HepG2 (cell line): Measurements from ENCODE around the gene PLEKHM2. TPM values are rescaled to one million over a fixed set of nuclear protein-coding genes. Genes with fewer than 3 reads are reported as not detected.

Source experiments
- ATAC-seq: fragments of 200-7000 bp; cut with Tn5 transposase; 3 replicates; pipeline ENCODE4 v1.9.1; 2020; ENCODE audit warnings: mild to moderate bottlenecking, moderate library complexity
- BruUV-seq: library from RNA; stranded (reverse); fragments of 400-500 nt; replicated peaks from 2 replicates; lab custom pipeline; 2021; lab: Mats Ljungman, UMichigan
- CTCF ChIA-PET: fragments of 300-600 bp; formaldehyde crosslinking; extraction: SDS; loops from one replicate; lab custom pipeline; 2021; ENCODE audit warnings: low total read pairs, inconsistent platforms, low intra/inter-chr PET ratio; lab: Yijun Ruan, JAX
- POLR2A ChIA-PET: fragments of 350-600 bp; sonication (Branson Sonifier 250); formaldehyde crosslinking; loops from one replicate; lab custom pipeline; 2020; ENCODE audit warnings: antibody characterized with exemption, inconsistent platforms; lab: Yijun Ruan, JAX
- DNase-seq: peaks from one replicate; pipeline ENCODE4 v3.0.0-alpha.2; 2015; ENCODE audit warnings: low spot score
- FAIRE-seq: peaks from 3 replicates; lab custom pipeline; 2011; peaks lifted over from hg19 to GRCh38; lab: Jason Lieb, UNC
- H2AFZ ChIP-seq: one replicate; pipeline ENCODE4 v1.6.1; 2011; ENCODE audit warnings: low read length, inconsistent platforms
- H3K27ac ChIP-seq: fragments of 300-600 bp; 3 replicates; pipeline ENCODE4 v1.8.0; 2011; ENCODE audit warnings: mixed run types, mild to moderate bottlenecking, mixed read lengths, low read length, inconsistent platforms; ENCODE audit not compliant: insufficient read depth; ENCODE audit errors: extremely low read length
- H3K27me3 ChIP-seq, 2 experiments: fragments of 200-600 bp in 1 of 2; 2 replicates in 1 of 2; 3 replicates in 1 of 2; pipeline versions ENCODE4 v1.6.0 to v1.8.0; 2011; ENCODE audit warnings: low read length in 2 of 2, mild to moderate bottlenecking in 2 of 2, moderate library complexity in 2 of 2, inconsistent platforms in 1 of 2; ENCODE audit not compliant: insufficient read depth in 2 of 2, control insufficient read depth in 1 of 2
- H3K36me3 ChIP-seq, 2 experiments: fragments of 200-600 bp in 1 of 2; replicated peaks in 1 of 2; 2 replicates in 1 of 2; 3 replicates in 1 of 2; pipeline versions ENCODE4 v1.5.1 to v1.8.0; 2011; ENCODE audit warnings: low read length in 2 of 2, inconsistent platforms in 1 of 2; ENCODE audit not compliant: insufficient read depth in 2 of 2, control insufficient read depth in 1 of 2
- H3K4me1 ChIP-seq: 2 replicates; pipeline ENCODE4 v1.5.1; 2012; ENCODE audit warnings: low read length, inconsistent platforms; ENCODE audit not compliant: insufficient read depth
- H3K4me2 ChIP-seq: 2 replicates; pipeline ENCODE4 v1.6.0; 2011; ENCODE audit warnings: low read depth, low read length, inconsistent platforms
- H3K4me3 ChIP-seq, 3 experiments: fragments of 200-600 bp in 1 of 3; sonication (generic), shearing (Covaris generic) in 1 of 3; replicated peaks in 1 of 3; 2 replicates each; pipeline ENCODE4 v1.5.1; 2011 to 2016; ENCODE audit warnings: low read length in 3 of 3, inconsistent platforms in 2 of 3, low read depth in 2 of 3, mild to moderate bottlenecking in 2 of 3, control low read depth in 1 of 3, mixed read lengths in 1 of 3; ENCODE audit not compliant: insufficient read depth in 1 of 3
- H3K79me2 ChIP-seq: one replicate; pipeline ENCODE4 v1.6.1; 2011; ENCODE audit warnings: low read length, inconsistent platforms; ENCODE audit not compliant: insufficient read depth
- H3K9ac ChIP-seq: 2 replicates; pipeline ENCODE4 v1.6.0; 2011; ENCODE audit warnings: mild to moderate bottlenecking, low read depth, low read length, inconsistent platforms; ENCODE audit not compliant: insufficient read depth
- H3K9me3 ChIP-seq: 2 replicates; pipeline ENCODE4 v1.5.1; 2012; ENCODE audit warnings: mild to moderate bottlenecking, low read length
- H4K20me1 ChIP-seq: 2 replicates; pipeline ENCODE4 v1.6.0; 2011; ENCODE audit warnings: inconsistent platforms, mild to moderate bottlenecking, low read length, moderate library complexity; ENCODE audit not compliant: insufficient read depth
- E2F2 ChIP-seq: sonication (generic); formaldehyde crosslinking; IDR thresholded peaks from 2 replicates; pipeline ENCODE4 v1.4.0; 2020; ENCODE audit warnings: missing genetic modification reagents, borderline replicate concordance
- HNF1B ChIP-seq: sonication (generic); formaldehyde crosslinking; IDR thresholded peaks from 2 replicates; pipeline ENCODE4 v1.5.1; 2020; ENCODE audit warnings: mild to moderate bottlenecking, moderate library complexity, missing genetic modification reagents
- MAFF ChIP-seq: IDR thresholded peaks from 2 replicates; pipeline ENCODE4 v1.6.1; 2011; ENCODE audit warnings: low read depth, low read length, improper control_type of control experiment
- MAFK ChIP-seq, 2 experiments: IDR thresholded peaks in 1 of 2; conservative IDR thresholded peaks in 1 of 2; 2 replicates each; pipeline ENCODE4 v1.6.1; 2011; ENCODE audit warnings: improper control_type of control experiment in 2 of 2, low read length in 2 of 2
- TFAP4 ChIP-seq: sonication (generic); IDR thresholded peaks from 2 replicates; pipeline ENCODE4 v1.6.1; 2016; ENCODE audit warnings: low read depth, borderline replicate concordance
- ZNF510 ChIP-seq: sonication (generic); formaldehyde crosslinking; IDR thresholded peaks from 2 replicates; pipeline ENCODE4 v1.4.0; 2020; ENCODE audit warnings: low read depth, mild to moderate bottlenecking, missing genetic modification reagents
- ZNF615 ChIP-seq: sonication (generic); formaldehyde crosslinking; IDR thresholded peaks from 2 replicates; pipeline ENCODE4 v1.5.0; 2020; ENCODE audit warnings: mild to moderate bottlenecking, missing genetic modification reagents, borderline replicate concordance
- WGBS: methylation state at CpG from one replicate; pipeline ENCODE4 v1.1.6; 2017; ENCODE audit warnings: low lambda C conversion rate; 5-methylcytosine and 5-hydroxymethylcytosine counted together
- in situ Hi-C: cut with HindIII; loops from 2 replicates; pipeline ENCODE4 v1.10.0; 2017; ENCODE audit warnings: low pct_unique_long_range_greater_than_20kb; ENCODE audit not compliant: extremely low pct_ligation_motif_present
- intact Hi-C: fragments of 100-400 bp; cut with micrococcal nuclease; formaldehyde crosslinking; loops from one replicate; pipeline ENCODE4 v1.10.0; 2022; ENCODE audit not compliant: unreplicated experiment
- polyA plus RNA-seq, 8 experiments: library from polyadenylated mRNA; depleted of rRNA in 3 of 8; stranded (reverse) in 7 of 8; unstranded in 1 of 8; fragments of >200 nt; fragmentation: Illumina TruSeq in 4 of 8; extraction: Trizol in 4 of 8; gene quantifications; 2 replicates each; pipeline versions ENCODE4 v1.2.1 to v1.2.3, GENCODE V29; 2011 to 2016; ENCODE audit warnings: low read depth in 4 of 8, missing spikeins in 1 of 8, mixed read lengths in 1 of 8; ENCODE audit not compliant: insufficient read depth in 1 of 8
- total RNA-seq, 5 experiments: library from RNA; depleted of rRNA; stranded (reverse); fragments of >200 nt; fragmentation: Illumina TruSeq; extraction: Trizol; gene quantifications; 2 replicates each; pipeline ENCODE4 v1.2.3, GENCODE V29; 2016; ENCODE audit warnings: low read depth in 1 of 5

PLEKHM2 gene
- total and polyA plus RNA-seq, 2 of the 13 experiments (the other 11 are each of a cell fraction or from before 2014, with no cell fraction given) = 16.5 to 27.3 TPM

- TF ChIP-seq ZNF615 (CRISPR knock-in tag) (no peak), E2F2 (CRISPR knock-in tag) (no peak), HNF1B (CRISPR knock-in tag) (no peak)
Measured at GRCh38 chr1:15704526-15705183, 20.5 kb downstream of the PLEKHM2 start (continued).

- no peak overlapping the region for H3K4me3 ChIP-seq
- H2AFZ ChIP-seq = no peak overlapping the region
- in situ Hi-C loops = no loop called here
- ATAC-seq (no peak), FAIRE-seq (no peak), DNase-seq (no peak)
- H3K79me2 ChIP-seq = peaks cover 7% of the 10 kb centered on the region
- H4K20me1 ChIP-seq = 0 out of 2 replicates have a peak, but pooled peaks cover 4% of the 10 kb centered on the region
- ChIA-PET CTCF (no interaction called here), POLR2A (no interaction called here)
- no peaks in the 10 kb centered on the region for H3K9me3 ChIP-seq
- H3K27ac ChIP-seq = no peak overlapping the region
- H3K27me3 ChIP-seq = no peaks in the 10 kb centered on the region
- no peak overlapping the region for H3K4me2 ChIP-seq
- no TSS peak for BruUV-seq
- H3K36me3 ChIP-seq = peaks cover 4 to 21% of the 10 kb centered on the region in 2 experiments; a peak in 3 of 5 replicates
- peak; percentile 56 to 70; a peak in 3 of 4 replicates for TF ChIP-seq MAFK (conservative IDR thresholded peaks at IDR 0.05 in 1 of 2, IDR thresholded peaks at IDR 0.05 in 1 of 2; ENCODE audit: low read length in 2 of 2)
- no peak for TF ChIP-seq TFAP4
- peak; percentile 48; the same call in 1 of the 2 replicates for TF ChIP-seq MAFF
- no peak for TF ChIP-seq ZNF510 (CRISPR knock-in tag)
- intact Hi-C loops = no loop called here
- H3K9ac ChIP-seq = no peak overlapping the region
- no peaks in the 10 kb centered on the region for H3K4me1 ChIP-seq
- WGBS = 98% methylated on average over 11 of the region's 11 CpGs
Measured at GRCh38 chr1:15705184-15705566, 21.1 kb downstream of the PLEKHM2 start.
